Stimulated activated naive CD8-positive, alpha-beta T cell treated with anti-CD3 and anti-CD28 coated beads, Interleukin-15, Interleukin-2, amounts not matched to agents 100 U/mL and 50 U/mL, for 24 hours (primary cell): Measurements from ENCODE around the gene TBC1D30.
"Not testable (repeated sequence)": the region's sequence is repeated elsewhere in the genome, so short reads cannot be mapped to it uniquely, and the experiment has no call there.

ENCODE experiments used
- ATAC-seq: fragments of 150-1000 bp; cut with Tn5 transposase; one replicate; pipeline ENCODE4 v1.10.0; 2021
- DNase-seq: peaks from one replicate; pipeline ENCODE4 v3.0.0; 2021

The TBC1D30 gene, protein sequence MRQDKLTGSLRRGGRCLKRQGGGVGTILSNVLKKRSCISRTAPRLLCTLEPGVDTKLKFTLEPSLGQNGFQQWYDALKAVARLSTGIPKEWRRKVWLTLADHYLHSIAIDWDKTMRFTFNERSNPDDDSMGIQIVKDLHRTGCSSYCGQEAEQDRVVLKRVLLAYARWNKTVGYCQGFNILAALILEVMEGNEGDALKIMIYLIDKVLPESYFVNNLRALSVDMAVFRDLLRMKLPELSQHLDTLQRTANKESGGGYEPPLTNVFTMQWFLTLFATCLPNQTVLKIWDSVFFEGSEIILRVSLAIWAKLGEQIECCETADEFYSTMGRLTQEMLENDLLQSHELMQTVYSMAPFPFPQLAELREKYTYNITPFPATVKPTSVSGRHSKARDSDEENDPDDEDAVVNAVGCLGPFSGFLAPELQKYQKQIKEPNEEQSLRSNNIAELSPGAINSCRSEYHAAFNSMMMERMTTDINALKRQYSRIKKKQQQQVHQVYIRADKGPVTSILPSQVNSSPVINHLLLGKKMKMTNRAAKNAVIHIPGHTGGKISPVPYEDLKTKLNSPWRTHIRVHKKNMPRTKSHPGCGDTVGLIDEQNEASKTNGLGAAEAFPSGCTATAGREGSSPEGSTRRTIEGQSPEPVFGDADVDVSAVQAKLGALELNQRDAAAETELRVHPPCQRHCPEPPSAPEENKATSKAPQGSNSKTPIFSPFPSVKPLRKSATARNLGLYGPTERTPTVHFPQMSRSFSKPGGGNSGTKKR

DNA sequence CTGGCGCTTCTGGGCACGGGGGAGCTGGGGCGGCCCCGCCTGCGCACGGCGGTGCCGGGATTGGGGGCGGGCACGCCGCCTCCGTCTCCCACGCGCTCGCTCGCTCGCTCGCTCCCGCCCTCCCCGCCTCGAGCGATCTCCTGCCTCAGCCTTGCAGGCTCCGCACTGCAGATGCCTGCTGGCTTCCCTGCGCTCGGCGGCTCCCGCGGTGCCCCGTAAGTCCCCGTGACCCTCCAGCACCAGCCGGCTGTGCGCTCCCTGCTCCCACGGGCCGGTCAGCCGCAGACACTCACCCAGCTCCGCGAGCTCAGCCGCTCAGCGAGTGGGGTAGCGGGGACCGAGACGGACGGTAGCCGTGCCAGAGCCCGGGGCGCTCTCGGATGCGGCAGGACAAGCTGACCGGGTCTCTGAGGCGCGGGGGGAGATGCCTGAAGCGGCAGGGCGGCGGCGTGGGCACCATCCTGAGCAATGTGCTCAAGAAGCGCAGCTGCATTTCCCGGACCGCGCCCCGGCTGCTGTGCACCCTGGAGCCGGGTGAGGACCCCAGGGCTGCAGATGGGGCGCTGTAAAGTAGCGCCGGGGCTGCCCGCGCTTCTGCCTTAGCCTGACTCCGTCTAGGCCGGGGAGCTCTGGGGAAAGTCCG, at the start of gene TBC1D30:
Gene TBC1D30 (plus strand): TSS at position 148 of the 643 bp plus-strand sequence. CDS start 233 bp downstream, at position 381.
- peak; percentile 33 for DNase-seq
- ATAC-seq: peak; percentile 68

DNA sequence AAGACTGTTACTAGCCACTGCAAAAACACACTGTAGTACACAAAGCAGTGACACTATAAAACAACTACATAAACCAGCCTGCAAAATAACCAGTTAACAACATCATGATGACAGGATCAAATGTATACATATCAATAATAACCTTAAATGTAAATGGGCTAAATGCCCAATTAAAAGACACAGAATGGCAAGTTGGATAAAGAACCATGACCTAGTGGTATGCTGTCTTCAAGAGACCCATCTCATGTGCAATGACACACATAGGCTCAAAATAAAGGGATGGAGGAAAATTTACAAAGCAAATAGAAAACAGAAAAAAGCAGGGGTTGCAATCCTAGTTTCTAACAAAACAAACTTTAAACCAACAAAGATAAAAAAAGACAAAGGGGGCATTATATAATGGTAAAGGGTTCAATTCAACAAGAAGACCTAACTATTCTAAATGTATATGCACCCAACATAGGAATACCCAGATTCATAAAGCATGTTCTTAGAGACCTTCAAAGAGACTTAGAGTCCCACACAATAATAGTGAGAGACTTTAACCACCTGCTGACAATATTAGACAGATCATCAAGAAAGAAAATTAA, 49.2 kb upstream of the TBC1D30 start:
- ATAC-seq, DNase-seq: not testable (repeated sequence)

DNA sequence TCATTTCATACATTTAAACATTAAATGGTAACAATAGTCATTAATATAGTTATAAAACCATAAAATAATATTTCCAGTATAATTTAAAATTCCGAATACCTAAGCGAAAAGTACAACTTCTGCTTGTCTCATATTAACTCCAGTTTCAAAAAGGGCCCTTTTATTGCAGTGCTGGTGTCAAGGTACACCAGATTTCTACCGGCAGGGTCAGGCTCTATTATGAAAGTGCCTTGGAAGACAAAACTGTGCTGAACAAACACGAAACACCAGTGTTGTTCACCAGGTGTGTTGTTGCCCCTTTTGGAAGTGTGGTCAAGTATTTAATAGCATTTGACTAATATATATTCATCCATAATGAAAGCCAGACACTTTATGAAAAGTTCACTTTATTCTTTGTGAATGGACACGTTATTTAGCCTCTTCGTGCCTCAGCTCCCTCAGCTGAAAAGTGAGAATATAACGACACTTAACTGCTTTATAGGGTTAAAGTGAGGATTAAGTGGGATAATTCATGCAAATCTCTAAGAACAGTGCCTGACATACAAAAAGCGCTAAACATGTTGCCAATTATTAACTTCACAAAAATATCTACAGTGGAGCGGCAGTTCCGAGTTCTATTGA, 45.0 kb upstream of the TBC1D30 start:
- no peak for ATAC-seq
- DNase-seq: no peak

DNA sequence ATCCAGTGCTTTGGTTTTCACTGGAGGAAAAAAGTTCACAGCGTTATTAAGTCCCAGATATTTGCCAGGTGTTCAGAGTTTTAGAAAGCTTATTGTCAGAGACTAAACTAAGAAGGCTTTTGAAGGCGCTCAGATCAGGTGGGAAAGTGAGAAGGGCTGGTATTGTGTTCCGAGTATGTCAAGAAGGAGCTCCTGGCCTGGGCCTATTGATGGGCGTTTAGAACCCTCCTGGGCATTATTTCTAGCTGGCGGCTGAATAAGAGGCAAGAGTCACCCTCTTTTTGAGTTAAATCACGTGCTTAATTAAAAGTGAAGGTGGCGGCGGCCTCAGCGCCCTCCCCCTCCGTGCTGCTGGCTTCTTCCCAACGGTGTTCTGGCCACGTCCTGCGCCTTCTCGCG, 44.3 kb upstream of the TBC1D30 start:
- ATAC-seq: no peak
- DNase-seq: no peak

DNA sequence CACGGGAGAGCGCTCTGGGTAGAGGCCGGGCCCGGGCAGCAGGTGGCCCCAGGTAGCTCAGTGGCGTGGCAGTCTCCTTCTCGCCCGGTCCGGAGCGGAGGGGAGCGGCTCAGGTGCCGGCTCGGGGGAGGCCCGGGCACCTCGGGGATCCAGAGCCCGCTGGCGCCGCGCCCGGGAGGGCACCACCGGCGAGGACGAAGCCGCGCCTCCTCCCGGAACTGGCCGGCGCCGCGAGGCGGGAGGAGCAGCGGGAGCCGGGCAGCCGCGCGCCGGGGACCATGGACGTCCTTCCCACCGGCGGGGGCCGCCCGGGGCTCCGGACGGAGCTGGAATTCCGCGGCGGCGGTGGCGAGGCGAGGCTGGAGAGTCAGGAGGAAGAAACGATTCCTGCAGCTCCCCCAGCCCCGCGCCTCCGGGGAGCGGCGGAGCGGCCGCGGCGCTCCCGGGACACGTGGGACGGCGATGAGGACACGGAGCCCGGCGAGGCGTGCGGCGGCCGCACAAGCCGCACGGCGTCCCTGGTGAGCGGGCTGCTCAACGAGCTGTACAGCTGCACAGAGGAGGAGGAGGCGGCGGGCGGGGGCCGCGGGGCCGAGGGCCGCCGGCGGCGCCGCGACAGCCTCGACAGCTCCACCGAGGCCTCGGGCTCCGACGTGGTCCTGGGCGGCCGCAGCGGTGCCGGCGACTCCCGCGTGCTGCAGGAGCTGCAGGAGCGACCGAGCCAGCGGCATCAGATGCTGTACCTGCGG, 43.7 kb upstream of the TBC1D30 start:
- DNase-seq: peak; percentile 32
- peak; percentile 59 for ATAC-seq

DNA sequence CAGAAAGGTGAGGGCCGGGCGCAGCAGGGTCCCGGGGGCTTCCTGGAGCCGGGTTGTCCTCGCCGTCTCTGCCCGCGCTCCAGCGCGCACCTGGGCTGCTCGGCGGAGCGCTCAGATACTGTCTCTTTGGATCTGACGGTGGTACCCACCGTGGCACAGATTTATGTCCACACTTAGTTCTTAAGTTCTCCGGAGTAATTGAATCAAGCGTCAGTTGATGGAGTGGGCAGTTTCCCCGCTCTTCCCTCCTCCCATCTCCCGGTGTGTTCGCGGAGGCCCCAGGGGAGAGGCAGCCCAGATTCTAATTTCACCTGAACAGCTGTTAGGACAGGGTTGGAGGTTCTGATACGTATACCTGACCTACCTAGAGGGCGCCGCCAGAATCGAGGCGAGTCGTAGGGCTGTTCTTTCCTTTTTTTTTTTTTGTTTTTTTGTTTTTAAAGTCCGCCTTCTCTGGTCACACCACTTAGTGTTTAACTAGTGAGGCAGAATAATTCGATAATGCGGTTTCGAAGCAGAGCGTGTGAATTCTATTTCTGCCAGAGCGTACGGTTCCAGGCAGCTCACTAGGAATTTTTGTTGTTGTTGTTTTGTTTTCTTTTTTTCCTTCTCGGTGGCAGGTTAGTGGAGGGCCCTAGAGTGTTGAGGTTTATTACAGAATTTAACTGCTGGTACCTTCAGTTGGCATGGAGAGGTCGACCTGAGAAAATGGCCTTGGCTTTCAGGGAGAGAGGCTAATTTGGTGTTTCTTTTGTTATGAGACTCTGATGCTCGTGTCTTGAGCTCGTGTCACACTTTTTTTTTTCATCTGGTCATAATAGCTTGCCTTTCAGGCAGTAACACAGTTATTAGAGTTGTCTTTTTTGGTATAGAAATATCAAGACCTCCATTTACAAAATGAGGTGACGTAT, 42.9 kb upstream of the TBC1D30 start:
- ATAC-seq (no peak), DNase-seq (no peak)

DNA sequence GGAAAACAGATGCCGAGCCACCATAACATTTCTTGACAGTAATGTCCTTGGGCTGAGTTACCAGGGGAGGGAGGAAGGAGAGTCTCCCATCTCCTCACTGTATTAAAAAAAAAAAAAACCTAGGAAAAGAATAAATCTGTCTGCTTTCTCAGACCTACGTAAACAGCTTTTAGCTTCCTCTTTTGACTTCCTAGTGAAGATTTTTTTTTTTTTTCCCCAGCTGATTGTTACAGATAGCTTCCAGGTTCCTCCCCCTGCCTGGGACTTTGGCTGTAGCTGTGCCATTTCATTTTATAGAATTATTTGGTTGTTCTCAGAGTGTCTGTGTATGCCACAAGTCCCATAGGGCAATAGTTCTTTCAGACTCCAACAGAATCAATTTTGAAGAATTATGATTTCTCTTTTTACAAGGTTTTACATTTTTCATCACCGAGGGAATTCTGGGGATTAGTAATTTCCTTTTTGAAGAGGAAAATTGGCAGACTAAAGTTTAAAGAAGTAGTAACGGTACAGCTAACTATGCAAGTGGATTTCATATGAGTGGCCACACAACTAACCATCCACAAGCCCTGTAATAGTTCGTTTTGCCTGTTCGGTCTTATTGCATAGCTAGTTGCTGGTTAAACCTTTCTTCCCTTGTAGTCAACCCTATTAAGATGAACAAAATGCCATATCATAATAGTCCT, 42.1 kb upstream of the TBC1D30 start:
- DNase-seq (no peak), ATAC-seq (no peak)

DNA sequence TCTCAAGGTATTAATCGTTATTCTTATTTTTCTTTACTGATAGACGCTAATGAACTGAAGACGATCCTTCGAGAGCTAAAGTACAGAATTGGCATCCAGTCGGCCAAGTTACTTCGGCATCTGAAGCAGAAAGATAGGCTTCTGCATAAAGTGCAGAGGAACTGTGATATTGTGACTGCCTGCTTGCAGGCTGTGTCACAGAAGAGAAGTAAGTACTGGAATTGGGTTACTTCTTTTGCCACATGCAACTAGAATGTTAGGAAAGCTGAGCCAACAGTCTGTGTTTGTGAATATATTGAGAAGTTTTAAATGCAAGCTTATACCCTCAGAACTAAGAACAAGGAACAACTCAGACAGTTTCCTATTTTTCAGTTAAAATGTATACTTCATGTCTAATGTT, 38.6 kb upstream of the TBC1D30 start:
- DNase-seq (no peak), ATAC-seq (no peak)

DNA sequence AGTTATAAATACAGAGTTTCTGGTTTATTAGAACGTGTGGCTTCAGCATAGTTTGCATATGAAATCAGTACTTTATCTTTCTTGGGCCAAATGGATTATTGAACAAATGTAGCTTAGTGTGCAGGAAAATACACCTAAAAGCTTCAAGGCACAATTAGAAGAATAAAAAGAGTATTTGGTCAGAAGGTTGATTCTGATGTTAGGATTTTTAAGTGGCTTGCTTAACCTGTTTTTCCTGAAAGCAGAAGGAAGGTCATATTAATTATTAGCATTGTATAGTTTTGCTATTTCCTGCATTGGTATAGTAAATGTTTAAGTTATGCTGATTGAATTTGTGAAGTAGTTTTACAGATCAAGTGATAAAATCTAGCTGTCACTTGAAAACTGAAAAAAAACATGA, 34.3 kb upstream of the TBC1D30 start:
- ATAC-seq (no peak), DNase-seq (no peak)

DNA sequence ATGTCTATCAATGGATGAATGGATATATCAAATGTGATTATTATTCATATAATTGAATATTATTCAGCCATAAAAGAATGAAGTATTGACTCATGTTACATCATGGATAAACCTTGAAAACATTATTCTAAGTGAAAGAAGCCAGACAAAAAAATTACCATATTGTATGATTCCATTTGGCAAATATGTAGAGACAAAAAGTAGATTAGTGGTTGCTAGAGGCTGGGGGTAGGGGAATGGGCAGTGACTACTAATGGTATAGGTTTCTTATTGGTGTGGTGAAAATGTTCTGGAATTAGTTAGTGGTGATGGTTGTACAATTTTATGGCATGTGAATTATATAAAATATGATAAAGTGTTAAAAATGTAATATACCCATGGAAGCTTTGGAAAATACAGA, 33.4 kb upstream of the TBC1D30 start:
- no peak for DNase-seq
- ATAC-seq: no peak

DNA sequence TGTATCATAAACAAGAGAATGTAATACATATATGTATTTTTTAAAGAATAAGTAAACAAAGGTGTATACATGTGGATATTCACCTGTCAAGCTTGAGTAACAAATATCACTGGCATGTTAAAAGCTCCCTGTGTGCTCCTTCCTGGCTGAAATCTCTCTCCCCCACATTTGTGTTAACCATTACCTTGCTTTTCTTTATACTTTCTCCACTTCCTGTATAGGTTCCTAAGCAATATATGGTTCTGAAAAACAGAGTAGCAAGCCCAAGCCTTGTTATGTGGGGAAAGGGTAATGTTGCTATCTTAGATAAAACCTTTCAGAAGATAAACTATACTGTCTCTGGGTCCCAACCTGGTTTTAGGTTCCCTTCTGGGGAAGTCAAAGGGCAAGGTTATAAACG, 32.3 kb upstream of the TBC1D30 start:
- ATAC-seq (no peak), DNase-seq (no peak)

DNA sequence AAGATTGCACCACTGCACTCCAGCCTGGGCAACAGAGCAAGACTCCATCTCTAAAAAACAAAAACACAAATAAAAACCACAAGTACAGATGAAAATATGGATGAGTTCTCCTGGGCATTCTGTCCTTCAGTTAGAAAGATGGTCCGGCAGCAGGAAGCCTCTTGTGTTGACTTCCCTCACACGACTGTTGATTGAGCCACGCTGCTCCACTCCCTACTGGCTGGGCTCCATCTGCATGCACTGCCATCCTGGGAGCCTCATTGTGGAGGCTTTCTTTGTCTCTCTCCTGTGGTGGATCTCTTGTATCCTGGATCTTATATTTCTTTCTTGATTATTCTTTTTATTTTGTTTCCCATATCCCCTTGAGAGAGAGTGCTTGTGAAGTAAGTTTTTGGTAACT, 30.8 kb upstream of the TBC1D30 start:
- no peak for DNase-seq
- ATAC-seq: no peak

DNA sequence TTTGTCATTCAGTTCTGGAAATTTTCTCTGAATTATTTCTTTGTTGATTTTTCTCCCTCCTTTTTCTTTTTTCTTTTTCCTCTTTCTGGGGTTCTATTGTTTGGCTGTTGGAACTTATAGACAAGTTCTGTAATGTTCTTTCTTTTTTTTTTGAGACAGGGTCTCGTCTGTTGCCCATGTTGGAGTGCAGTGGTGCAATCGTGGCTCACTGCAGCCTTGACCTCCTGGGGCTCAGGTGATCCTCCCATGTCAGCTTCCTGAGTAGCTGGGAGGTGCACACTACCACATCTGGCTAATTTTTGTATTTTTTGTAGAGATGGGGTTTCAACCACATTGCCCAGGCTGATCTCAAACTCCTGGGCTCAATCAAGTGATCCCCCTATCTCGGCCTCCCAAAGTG, 30.1 kb upstream of the TBC1D30 start:
- DNase-seq (no peak), ATAC-seq (no peak)

DNA sequence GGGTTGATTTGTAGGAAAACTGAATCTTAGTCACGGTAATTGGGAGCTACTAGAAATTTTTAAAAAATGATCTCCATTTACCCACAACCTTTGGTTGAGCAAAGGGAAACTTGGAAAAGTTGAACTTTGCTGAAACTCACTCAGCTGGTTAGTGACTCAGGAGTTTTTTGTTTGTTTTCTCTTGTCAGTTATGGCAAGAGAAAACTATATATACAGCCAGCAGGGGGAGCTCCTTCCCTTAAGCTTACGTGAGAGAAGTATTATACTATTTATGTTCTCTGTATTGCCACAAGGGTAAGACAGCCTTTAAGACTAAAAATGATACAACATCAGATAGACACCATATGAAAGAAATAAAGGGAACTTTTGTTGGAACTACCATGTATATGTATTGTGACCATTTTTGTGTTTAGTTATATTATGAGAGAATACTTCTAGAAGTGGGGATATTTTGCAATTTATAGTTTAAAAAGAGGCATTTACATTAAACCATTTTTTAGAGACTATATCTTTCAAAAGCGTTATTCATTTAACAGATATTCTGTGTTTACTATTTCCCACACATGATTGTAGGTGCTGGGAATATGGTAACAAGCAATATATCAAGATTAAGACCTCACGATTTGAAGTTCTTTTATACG, 28.1 kb upstream of the TBC1D30 start:
- DNase-seq (peak; percentile 65), ATAC-seq (peak; percentile 83)

DNA sequence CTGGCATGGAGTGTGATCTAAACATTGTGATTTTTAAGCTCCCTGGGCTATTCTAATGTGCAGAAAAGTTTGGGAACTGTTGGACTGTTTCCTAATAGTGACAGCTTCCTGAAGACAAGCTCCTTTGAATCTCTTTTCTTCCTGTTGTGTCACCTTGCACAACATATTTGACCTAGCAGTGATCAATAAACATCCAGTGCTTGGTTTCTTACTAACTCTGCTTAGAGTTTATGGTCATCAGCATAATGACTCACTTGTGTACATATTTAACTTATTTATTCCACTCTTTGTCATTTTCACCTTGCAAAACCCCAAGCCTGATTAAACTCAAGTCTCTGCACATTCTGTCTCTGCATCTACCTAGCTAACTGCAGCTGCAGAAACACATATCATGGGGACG, 27.3 kb upstream of the TBC1D30 start:
- ATAC-seq (no peak), DNase-seq (no peak)

DNA sequence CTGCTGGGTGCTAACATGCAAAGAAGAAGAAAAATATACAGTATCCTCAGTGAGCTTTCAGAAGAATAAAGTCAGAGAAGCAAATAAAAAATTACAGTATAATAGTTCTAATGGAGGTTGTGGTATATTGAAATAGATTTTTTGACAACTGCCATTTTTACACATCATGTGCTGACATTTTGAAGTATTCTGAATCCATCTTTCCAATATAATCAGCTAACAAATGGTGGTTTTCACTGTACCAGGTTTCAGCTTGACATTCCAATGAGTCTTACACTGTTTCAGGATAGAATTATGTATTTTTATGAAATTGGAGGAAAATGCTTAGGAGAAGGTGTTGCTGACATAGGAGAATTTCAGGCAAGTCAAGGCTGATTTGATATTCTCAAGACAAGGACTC, 26.3 kb upstream of the TBC1D30 start:
- no peak for DNase-seq
- ATAC-seq: no peak

DNA sequence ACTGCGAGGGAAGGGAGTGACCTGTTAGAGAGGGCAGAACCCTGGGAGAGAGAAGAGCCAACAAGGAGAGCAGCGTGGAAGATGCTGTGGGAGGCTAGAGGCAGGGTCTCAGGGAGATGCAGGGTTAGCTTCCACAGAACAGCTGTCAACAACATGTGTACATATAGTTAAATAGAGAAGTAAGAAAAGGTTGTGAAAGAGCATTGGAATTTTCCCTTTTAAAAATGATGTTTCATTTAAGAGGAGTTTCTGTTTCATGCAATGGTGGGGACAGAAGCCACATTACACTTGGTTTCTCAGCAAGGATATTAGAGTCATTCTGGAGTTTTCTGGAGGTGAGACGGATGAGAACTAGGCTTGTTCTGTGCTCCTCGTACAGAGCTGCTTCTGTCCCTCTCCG, 23.8 kb upstream of the TBC1D30 start:
- DNase-seq (no peak), ATAC-seq (no peak)

DNA sequence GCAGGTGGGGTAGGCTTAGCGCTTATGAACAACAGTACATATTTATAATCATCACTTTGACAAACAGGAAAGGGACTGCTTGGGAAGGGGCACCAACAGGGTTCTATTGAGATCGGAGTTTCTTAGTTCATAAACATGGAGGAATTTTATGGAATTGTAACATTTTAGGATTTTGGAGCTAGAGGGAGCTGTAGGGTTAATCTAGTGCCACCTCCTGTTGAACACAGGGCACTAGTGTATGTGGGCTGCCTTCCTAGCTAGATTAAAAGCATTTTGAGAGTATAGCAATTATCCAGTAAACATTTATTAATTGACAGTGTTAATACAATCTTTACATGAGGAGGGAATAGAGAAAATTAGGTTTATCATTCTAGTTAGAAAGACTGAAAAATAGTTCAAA, 23.1 kb upstream of the TBC1D30 start:
- no peak for DNase-seq
- ATAC-seq: no peak

DNA sequence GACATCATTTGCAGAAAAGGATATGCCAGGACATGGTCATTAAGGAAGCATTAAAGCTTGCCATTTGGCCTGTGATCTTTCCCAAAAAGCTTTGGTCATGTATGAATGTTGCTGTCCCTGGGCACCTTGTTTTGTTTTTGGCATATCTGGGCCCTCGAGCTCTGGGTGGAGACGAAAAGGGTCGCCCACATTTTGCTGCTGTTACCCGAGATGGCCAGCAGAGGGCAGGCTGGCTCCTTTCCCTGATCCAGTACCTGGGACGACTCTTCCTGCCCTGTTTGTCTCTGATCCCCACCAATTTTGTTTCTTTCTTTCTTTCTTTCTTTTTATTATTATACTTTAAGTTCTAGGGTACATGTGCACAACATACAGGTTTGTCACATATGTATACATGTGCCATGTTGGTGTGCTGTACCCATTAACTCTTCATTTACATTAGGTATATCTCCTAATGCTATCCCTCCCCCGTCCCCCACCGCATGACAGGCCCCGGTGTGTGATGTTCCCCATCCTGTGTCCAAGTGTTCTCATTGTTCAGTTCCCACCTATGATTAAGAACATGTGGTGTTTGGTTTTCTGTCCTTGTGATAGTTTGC, 22.2 kb upstream of the TBC1D30 start:
- DNase-seq (peak; percentile 72), ATAC-seq (peak; percentile 72)
